ENCODE measurements around the gene NPFFR1. TPM values are rescaled to one million over a fixed set of nuclear protein-coding genes. Genes with fewer than 3 reads are reported as not detected.

NPFFR1 gene
- polyA plus RNA-seq (2013, experiment 1 of 2), result 0.06 TPM
- 0.06 TPM for polyA plus RNA-seq (2013, experiment 2 of 2)

- Histone ChIP-seq H3K9me3 (replicated peaks in 1 of 2; ENCODE audit: control insufficient read depth in 2 of 2, insufficient read depth in 1 of 2, low read depth in 1 of 2, low read length in 2 of 2) (peaks cover 2 to 3% of the 10 kb centered on the region in 2 donors), H2AFZ (ENCODE audit: low read length) (peak within 1 kb of the TSS; percentile 79), H3K36me3 (replicated peaks in 1 of 2; ENCODE audit: control insufficient read depth in 2 of 2, insufficient read depth in 2 of 2, low read length in 2 of 2) (no peaks in the 10 kb centered on the region), H2BK15ac (ENCODE audit: low read length) (peak within 1 kb of the TSS; percentile 60), H3K27ac (replicated peaks; ENCODE audit: low read length) (no peak within 1 kb of the TSS), H4K8ac (ENCODE audit: low read depth, low read length) (no peak within 1 kb of the TSS), H3K9ac (ENCODE audit: low read depth, low read length, poor library complexity) (peak within 1 kb of the TSS; percentile 86), H3K79me1 (ENCODE audit: low read depth, low read length) (no peaks in the 10 kb centered on the region), H3K18ac (ENCODE audit: low read length) (peak within 1 kb of the TSS; percentile 89), H3K4me1 (ENCODE audit: control insufficient read depth in 2 of 2, insufficient read depth in 1 of 2, low read depth in 1 of 2, low read length in 2 of 2) (peaks cover 2 to 4% of the 10 kb centered on the region in 2 donors), H3K4me2 (ENCODE audit: insufficient read depth, low read length, poor library complexity, severe bottlenecking) (peak within 1 kb of the TSS; percentile 74), H2BK12ac (ENCODE audit: low read length) (no peak within 1 kb of the TSS), H3K27me3 (ENCODE audit: control insufficient read depth in 3 of 3, insufficient read depth in 3 of 3, low read depth in 1 of 3, low read length in 3 of 3) (peaks cover 2 to 74% (median 23%) of the 10 kb centered on the region in 3 experiments), H4K91ac (ENCODE audit: low read depth, low read length, poor library complexity) (no peak within 1 kb of the TSS), H3K4me3 (ENCODE audit: low read length in 2 of 2) (peak within 1 kb of the TSS in 1 of 2 donors; percentile 78), H3K4ac (ENCODE audit: low read length) (no peak within 1 kb of the TSS), H2BK5ac (ENCODE audit: low read length) (no peak within 1 kb of the TSS), H2BK120ac (ENCODE audit: low read depth, low read length) (no peak within 1 kb of the TSS), H3K14ac (ENCODE audit: low read length) (peak within 1 kb of the TSS; percentile 92), H2AK5ac (ENCODE audit: low read depth, low read length) (no peak within 1 kb of the TSS), H3K23ac (ENCODE audit: low read depth, low read length, poor library complexity) (peak within 1 kb of the TSS; percentile 70)
- peak; percentile 31 for DNase-seq (ENCODE audit: low spot score)
- no CpG with 5 or more reads among the region's 63 CpGs for WGBS, 2 donors (ENCODE audit: extremely low coverage in 2 of 2, insufficient read length in 2 of 2, insufficient replicate concordance in 1 of 2)
Observed at GRCh38 chr10:70283445-70284399, at the start of gene NPFFR1. TSS of gene NPFFR1 (minus strand) at chr10:70284004. CDS start at chr10:70283676, 328 bp downstream.

- Histone ChIP-seq H3K4me1 (ENCODE audit: control insufficient read depth in 2 of 2, insufficient read depth in 1 of 2, low read depth in 1 of 2, low read length in 2 of 2) (peaks cover 0 to 18% of the 10 kb centered on the region in 2 donors), H3K27ac (replicated peaks; ENCODE audit: low read length) (no peak overlapping the region), H3K9ac (ENCODE audit: low read depth, low read length, poor library complexity) (no peak overlapping the region), H2BK5ac (ENCODE audit: low read length) (no peak overlapping the region), H2BK12ac (ENCODE audit: low read length) (no peak overlapping the region), H3K23ac (ENCODE audit: low read depth, low read length, poor library complexity) (no peak overlapping the region), H3K79me1 (ENCODE audit: low read depth, low read length) (peaks cover 3% of the 10 kb centered on the region), H3K9me3 (replicated peaks in 1 of 2; ENCODE audit: control insufficient read depth in 2 of 2, insufficient read depth in 1 of 2, low read depth in 1 of 2, low read length in 2 of 2) (peaks cover 0 to 6% of the 10 kb centered on the region in 2 donors), H2AK5ac (ENCODE audit: low read depth, low read length) (peak overlapping the region; percentile 31), H3K18ac (ENCODE audit: low read length) (no peak overlapping the region), H3K27me3 (ENCODE audit: control insufficient read depth in 3 of 3, insufficient read depth in 3 of 3, low read depth in 1 of 3, low read length in 3 of 3) (no peaks in the 10 kb centered on the region), H4K91ac (ENCODE audit: low read depth, low read length, poor library complexity) (no peak overlapping the region), H2BK15ac (ENCODE audit: low read length) (no peak overlapping the region), H3K4ac (ENCODE audit: low read length) (no peak overlapping the region), H3K4me3 (ENCODE audit: low read length in 2 of 2) (no peak overlapping the region), H3K4me2 (ENCODE audit: insufficient read depth, low read length, poor library complexity, severe bottlenecking) (no peak overlapping the region), H2BK120ac (ENCODE audit: low read depth, low read length) (no peak overlapping the region), H2AFZ (ENCODE audit: low read length) (no peak overlapping the region), H3K36me3 (replicated peaks in 1 of 2; ENCODE audit: control insufficient read depth in 2 of 2, insufficient read depth in 2 of 2, low read length in 2 of 2) (peaks cover 3 to 7% of the 10 kb centered on the region in 2 donors), H4K8ac (ENCODE audit: low read depth, low read length) (no peak overlapping the region), H3K14ac (ENCODE audit: low read length) (no peak overlapping the region)
- no CpG with 5 or more reads among the region's 2 CpGs for WGBS, 2 donors (ENCODE audit: extremely low coverage in 2 of 2, insufficient read length in 2 of 2, insufficient replicate concordance in 1 of 2)
- no peak for DNase-seq (ENCODE audit: low spot score)
Observed at GRCh38 chr10:70333268-70333667, 49.5 kb upstream of the NPFFR1 start.

GRCh38 chr10:70331486-70332268 lies 47.9 kb upstream of the NPFFR1 start:
- no CpG with 5 or more reads among the region's 10 CpGs for WGBS, 2 donors (ENCODE audit: extremely low coverage in 2 of 2, insufficient read length in 2 of 2, insufficient replicate concordance in 1 of 2)
- Histone ChIP-seq H3K18ac (ENCODE audit: low read length) (peak overlapping the region; percentile 52), H2BK12ac (ENCODE audit: low read length) (no peak overlapping the region), H2AK5ac (ENCODE audit: low read depth, low read length) (no peak overlapping the region), H3K79me1 (ENCODE audit: low read depth, low read length) (peaks cover 5% of the 10 kb centered on the region), H3K27me3 (ENCODE audit: control insufficient read depth in 3 of 3, insufficient read depth in 3 of 3, low read depth in 1 of 3, low read length in 3 of 3) (no peaks in the 10 kb centered on the region), H3K4me3 (ENCODE audit: low read length in 2 of 2) (no peak overlapping the region), H2BK120ac (ENCODE audit: low read depth, low read length) (peak overlapping the region; percentile 87), H3K14ac (ENCODE audit: low read length) (peak overlapping the region; percentile 98), H3K36me3 (replicated peaks in 1 of 2; ENCODE audit: control insufficient read depth in 2 of 2, insufficient read depth in 2 of 2, low read length in 2 of 2) (peaks cover 0 to 3% of the 10 kb centered on the region in 2 donors), H2AFZ (ENCODE audit: low read length) (no peak overlapping the region), H3K4me2 (ENCODE audit: insufficient read depth, low read length, poor library complexity, severe bottlenecking) (no peak overlapping the region), H2BK15ac (ENCODE audit: low read length) (no peak overlapping the region), H3K9ac (ENCODE audit: low read depth, low read length, poor library complexity) (no peak overlapping the region), H3K23ac (ENCODE audit: low read depth, low read length, poor library complexity) (peak overlapping the region; percentile 58), H3K27ac (replicated peaks; ENCODE audit: low read length) (no peak overlapping the region), H3K4me1 (ENCODE audit: control insufficient read depth in 2 of 2, insufficient read depth in 1 of 2, low read depth in 1 of 2, low read length in 2 of 2) (peaks cover 0 to 6% of the 10 kb centered on the region in 2 donors), H2BK5ac (ENCODE audit: low read length) (no peak overlapping the region), H4K91ac (ENCODE audit: low read depth, low read length, poor library complexity) (no peak overlapping the region), H3K9me3 (replicated peaks in 1 of 2; ENCODE audit: control insufficient read depth in 2 of 2, insufficient read depth in 1 of 2, low read depth in 1 of 2, low read length in 2 of 2) (peaks cover 0 to 6% of the 10 kb centered on the region in 2 donors), H3K4ac (ENCODE audit: low read length) (no peak overlapping the region), H4K8ac (ENCODE audit: low read depth, low read length) (no peak overlapping the region)
- DNase-seq (ENCODE audit: low spot score), result no peak

All from neuronal stem cell (in vitro differentiated cells).